ENCODE results near the gene DNAAF5. TPM values are rescaled to one million over a fixed set of nuclear protein-coding genes. Genes with fewer than 3 reads are reported as not detected.

DNAAF5 gene
- polyA plus RNA-seq, 1 of the 3 experiments (the other 2 are of a cell fraction), result 58.5 TPM

DNA sequence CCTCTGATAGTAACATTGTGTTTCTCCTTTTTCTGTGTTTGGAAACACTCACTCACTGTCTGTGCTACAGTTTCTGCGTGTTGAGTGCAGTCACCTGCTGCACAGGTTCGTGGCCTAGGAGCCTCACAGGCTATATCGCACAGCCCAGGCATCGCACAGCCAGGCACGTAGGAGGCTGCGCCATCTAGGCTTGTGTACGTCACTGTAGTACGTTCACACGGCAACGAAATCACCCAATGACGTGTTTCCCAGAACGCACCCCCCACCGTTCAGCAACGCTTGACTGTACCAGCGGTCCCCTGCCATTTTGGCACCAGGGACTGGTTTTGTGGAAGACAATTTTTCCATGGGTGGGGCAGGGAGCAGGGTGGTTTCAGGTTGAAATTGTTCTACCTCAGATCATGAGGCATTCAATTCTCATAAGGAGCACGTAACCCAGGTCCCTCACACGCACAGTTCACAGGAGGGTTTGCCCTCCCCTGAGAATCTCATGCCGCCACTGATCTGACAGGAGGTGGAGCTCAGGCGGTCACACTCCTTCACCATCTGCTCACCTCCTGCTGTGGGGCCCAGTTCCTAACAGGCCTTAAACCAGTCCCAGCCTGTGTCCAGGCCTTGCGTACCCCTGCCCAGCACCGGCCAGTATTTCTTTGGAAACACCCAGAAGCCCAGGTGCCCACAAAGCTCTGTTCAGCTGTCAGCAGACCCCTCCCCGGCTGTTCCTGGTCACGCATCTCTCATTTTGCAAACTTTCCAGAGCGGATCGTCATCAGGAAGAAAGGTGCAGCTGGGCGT is 23.8 kb downstream of the DNAAF5 start:
- CTCF ChIA-PET, result interaction anchor here (1.4 to 1.5 kb wide), 2 partner anchors 428 to 429 kb away, joined by 3 to 5 read pairs; no protein-coding TSS in a partner anchor
- H3K9me3 ChIP-seq, result no peaks in the 10 kb centered on the region
- peaks cover 5% of the 10 kb centered on the region for H3F3A ChIP-seq (replicated peaks; ENCODE audit: insufficient read depth)
- TF ChIP-seq TCF12 (IDR thresholded peaks at IDR 0.05) (no peak), NRF1 (IDR thresholded peaks at IDR 0.05; ENCODE audit: low read depth, low read length) (no peak), GABPA (IDR thresholded peaks at IDR 0.05; ENCODE audit: low read depth) (no peak), YY1 (IDR thresholded peaks at IDR 0.05; ENCODE audit: low read depth) (no peak), NFIC (IDR thresholded peaks at IDR 0.05; ENCODE audit: borderline replicate concordance) (no peak)
- peaks cover 12% of the 10 kb centered on the region; the same call in 1 of the 2 replicates for H4K20me1 ChIP-seq (ENCODE audit: insufficient read depth)
- no peak overlapping the region for H3K9ac ChIP-seq
- 98% methylated on average over 26 of the region's 26 CpGs for WGBS (ENCODE audit: low lambda C conversion rate)
- peaks cover 35% of the 10 kb centered on the region for H3K79me2 ChIP-seq (ENCODE audit: insufficient read depth)
- POLR2A ChIA-PET, result interaction anchor here (1.0 to 1.8 kb wide), 2 partner anchors 17 to 18 kb away, joined by 3 to 11 read pairs; no protein-coding TSS in a partner anchor
- H3K36me3 ChIP-seq (replicated peaks in 1 of 2; ENCODE audit: control insufficient read depth in 1 of 2, insufficient read depth in 2 of 2, low read length in 1 of 2), result peaks cover 32 to 36% of the 10 kb centered on the region in 2 experiments
- H3K4me3 ChIP-seq (ENCODE audit: low read depth in 2 of 2, low read length in 1 of 2), result no peak overlapping the region
- H3K4me1 ChIP-seq (ENCODE audit: control insufficient read depth in 1 of 2, insufficient read depth in 2 of 2, low read depth in 1 of 2, low read length in 1 of 2), result peaks cover 0 to 21% of the 10 kb centered on the region in 2 experiments; a peak in 2 of 4 replicates
- no peaks in the 10 kb centered on the region for H3K27me3 ChIP-seq (ENCODE audit: insufficient read depth)
- H3K4me2 ChIP-seq, result no peak overlapping the region
- H3K9me2 ChIP-seq, result no peaks in the 10 kb centered on the region
- DNase-seq, result no peak
- no peak overlapping the region for H2AFZ ChIP-seq (ENCODE audit: low read depth)
- no peak overlapping the region; a peak in 1 of 4 replicates for H3K27ac ChIP-seq (ENCODE audit: low read depth in 2 of 2, low read length in 1 of 2)

DNA sequence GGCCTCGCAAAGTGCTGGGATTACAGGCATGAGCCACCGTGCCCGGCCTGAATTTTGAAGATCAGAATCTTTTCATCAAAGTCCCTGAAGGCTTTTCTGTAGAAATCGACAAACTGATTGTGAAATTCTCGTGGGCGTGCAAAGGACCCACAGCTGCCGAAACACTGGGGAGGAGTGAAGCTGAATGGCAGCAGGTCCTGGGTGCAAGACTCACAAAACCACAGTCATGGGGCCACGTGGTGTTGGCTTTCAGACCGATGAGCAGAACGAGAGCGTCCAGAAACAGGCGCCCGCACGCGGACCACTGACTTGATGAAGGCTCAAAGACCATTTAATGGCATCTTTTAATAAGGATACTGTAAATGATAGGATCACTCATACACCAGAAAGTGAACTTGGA is 25.3 kb downstream of the DNAAF5 start:
- 91% methylated on average over 15 of the region's 15 CpGs for WGBS (ENCODE audit: low lambda C conversion rate)
- CTCF ChIA-PET, result interaction anchor here (1.3 to 1.4 kb wide), 2 partner anchors 10 to 430 kb away, joined by 4 to 5 read pairs; no protein-coding TSS in a partner anchor
- TF ChIP-seq, protein P1, sequence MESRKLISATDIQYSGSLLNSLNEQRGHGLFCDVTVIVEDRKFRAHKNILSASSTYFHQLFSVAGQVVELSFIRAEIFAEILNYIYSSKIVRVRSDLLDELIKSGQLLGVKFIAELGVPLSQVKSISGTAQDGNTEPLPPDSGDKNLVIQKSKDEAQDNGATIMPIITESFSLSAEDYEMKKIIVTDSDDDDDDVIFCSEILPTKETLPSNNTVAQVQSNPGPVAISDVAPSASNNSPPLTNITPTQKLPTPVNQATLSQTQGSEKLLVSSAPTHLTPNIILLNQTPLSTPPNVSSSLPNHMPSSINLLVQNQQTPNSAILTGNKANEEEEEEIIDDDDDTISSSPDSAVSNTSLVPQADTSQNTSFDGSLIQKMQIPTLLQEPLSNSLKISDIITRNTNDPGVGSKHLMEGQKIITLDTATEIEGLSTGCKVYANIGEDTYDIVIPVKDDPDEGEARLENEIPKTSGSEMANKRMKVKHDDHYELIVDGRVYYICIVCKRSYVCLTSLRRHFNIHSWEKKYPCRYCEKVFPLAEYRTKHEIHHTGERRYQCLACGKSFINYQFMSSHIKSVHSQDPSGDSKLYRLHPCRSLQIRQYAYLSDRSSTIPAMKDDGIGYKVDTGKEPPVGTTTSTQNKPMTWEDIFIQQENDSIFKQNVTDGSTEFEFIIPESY (IDR thresholded peaks at IDR 0.05; ENCODE audit: borderline replicate concordance, low read depth), result no peak
- TF ChIP-seq, protein P2, sequence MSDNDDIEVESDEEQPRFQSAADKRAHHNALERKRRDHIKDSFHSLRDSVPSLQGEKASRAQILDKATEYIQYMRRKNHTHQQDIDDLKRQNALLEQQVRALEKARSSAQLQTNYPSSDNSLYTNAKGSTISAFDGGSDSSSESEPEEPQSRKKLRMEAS (IDR thresholded peaks at IDR 0.05; ENCODE audit: low read depth), result no peak
- no peak for TF ChIP-seq RAD21 (IDR thresholded peaks at IDR 0.05; ENCODE audit: low read length)
- no peak for TF ChIP-seq EZH2phosphoT487 (IDR thresholded peaks at IDR 0.05; ENCODE audit: borderline replicate concordance, low read depth)
- no peak for TF ChIP-seq FOSL2 (IDR thresholded peaks at IDR 0.05; ENCODE audit: borderline replicate concordance, low read depth)
- no peak for TF ChIP-seq GABPA (IDR thresholded peaks at IDR 0.05; ENCODE audit: low read depth)
- TF ChIP-seq RCOR1 (IDR thresholded peaks at IDR 0.05; ENCODE audit: low read length), result no peak
- TF ChIP-seq, protein P3, sequence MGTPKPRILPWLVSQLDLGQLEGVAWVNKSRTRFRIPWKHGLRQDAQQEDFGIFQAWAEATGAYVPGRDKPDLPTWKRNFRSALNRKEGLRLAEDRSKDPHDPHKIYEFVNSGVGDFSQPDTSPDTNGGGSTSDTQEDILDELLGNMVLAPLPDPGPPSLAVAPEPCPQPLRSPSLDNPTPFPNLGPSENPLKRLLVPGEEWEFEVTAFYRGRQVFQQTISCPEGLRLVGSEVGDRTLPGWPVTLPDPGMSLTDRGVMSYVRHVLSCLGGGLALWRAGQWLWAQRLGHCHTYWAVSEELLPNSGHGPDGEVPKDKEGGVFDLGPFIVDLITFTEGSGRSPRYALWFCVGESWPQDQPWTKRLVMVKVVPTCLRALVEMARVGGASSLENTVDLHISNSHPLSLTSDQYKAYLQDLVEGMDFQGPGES (IDR thresholded peaks at IDR 0.05; ENCODE audit: low read depth, low read length), result no peak
- TF ChIP-seq EP300 (IDR thresholded peaks at IDR 0.05; ENCODE audit: borderline replicate concordance in 1 of 2, low read depth in 1 of 2, low read length in 1 of 2), result no peak
- TF ChIP-seq, protein P4, sequence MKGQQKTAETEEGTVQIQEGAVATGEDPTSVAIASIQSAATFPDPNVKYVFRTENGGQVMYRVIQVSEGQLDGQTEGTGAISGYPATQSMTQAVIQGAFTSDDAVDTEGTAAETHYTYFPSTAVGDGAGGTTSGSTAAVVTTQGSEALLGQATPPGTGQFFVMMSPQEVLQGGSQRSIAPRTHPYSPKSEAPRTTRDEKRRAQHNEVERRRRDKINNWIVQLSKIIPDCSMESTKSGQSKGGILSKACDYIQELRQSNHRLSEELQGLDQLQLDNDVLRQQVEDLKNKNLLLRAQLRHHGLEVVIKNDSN (IDR thresholded peaks at IDR 0.05; ENCODE audit: borderline replicate concordance, low read depth), result no peak
- TF ChIP-seq FOXM1 (IDR thresholded peaks at IDR 0.05; ENCODE audit: low read depth), result no peak
- TF ChIP-seq, protein P5, sequence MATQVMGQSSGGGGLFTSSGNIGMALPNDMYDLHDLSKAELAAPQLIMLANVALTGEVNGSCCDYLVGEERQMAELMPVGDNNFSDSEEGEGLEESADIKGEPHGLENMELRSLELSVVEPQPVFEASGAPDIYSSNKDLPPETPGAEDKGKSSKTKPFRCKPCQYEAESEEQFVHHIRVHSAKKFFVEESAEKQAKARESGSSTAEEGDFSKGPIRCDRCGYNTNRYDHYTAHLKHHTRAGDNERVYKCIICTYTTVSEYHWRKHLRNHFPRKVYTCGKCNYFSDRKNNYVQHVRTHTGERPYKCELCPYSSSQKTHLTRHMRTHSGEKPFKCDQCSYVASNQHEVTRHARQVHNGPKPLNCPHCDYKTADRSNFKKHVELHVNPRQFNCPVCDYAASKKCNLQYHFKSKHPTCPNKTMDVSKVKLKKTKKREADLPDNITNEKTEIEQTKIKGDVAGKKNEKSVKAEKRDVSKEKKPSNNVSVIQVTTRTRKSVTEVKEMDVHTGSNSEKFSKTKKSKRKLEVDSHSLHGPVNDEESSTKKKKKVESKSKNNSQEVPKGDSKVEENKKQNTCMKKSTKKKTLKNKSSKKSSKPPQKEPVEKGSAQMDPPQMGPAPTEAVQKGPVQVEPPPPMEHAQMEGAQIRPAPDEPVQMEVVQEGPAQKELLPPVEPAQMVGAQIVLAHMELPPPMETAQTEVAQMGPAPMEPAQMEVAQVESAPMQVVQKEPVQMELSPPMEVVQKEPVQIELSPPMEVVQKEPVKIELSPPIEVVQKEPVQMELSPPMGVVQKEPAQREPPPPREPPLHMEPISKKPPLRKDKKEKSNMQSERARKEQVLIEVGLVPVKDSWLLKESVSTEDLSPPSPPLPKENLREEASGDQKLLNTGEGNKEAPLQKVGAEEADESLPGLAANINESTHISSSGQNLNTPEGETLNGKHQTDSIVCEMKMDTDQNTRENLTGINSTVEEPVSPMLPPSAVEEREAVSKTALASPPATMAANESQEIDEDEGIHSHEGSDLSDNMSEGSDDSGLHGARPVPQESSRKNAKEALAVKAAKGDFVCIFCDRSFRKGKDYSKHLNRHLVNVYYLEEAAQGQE (IDR thresholded peaks at IDR 0.05; ENCODE audit: low read depth, low read length), result no peak
- TF ChIP-seq, protein P6, sequence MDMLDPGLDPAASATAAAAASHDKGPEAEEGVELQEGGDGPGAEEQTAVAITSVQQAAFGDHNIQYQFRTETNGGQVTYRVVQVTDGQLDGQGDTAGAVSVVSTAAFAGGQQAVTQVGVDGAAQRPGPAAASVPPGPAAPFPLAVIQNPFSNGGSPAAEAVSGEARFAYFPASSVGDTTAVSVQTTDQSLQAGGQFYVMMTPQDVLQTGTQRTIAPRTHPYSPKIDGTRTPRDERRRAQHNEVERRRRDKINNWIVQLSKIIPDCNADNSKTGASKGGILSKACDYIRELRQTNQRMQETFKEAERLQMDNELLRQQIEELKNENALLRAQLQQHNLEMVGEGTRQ (IDR thresholded peaks at IDR 0.05; ENCODE audit: borderline replicate concordance, low read depth, low read length), result no peak

More for the DNA sequence above, 25.3 kb downstream of the DNAAF5 start:
- no peak overlapping the region for H3K4me2 ChIP-seq
- H3K27me3 ChIP-seq (ENCODE audit: insufficient read depth), result no peaks in the 10 kb centered on the region
- no peak overlapping the region for H2AFZ ChIP-seq (ENCODE audit: low read depth)
- peaks cover 0 to 21% of the 10 kb centered on the region in 2 experiments; a peak in 2 of 4 replicates for H3K4me1 ChIP-seq (ENCODE audit: control insufficient read depth in 1 of 2, insufficient read depth in 2 of 2, low read depth in 1 of 2, low read length in 1 of 2)
- no peaks in the 10 kb centered on the region for H3F3A ChIP-seq (replicated peaks; ENCODE audit: insufficient read depth)
- peaks cover 25% of the 10 kb centered on the region for H3K79me2 ChIP-seq (ENCODE audit: insufficient read depth)
- H3K36me3 ChIP-seq (replicated peaks in 1 of 2; ENCODE audit: control insufficient read depth in 1 of 2, insufficient read depth in 2 of 2, low read length in 1 of 2), result peaks cover 24 to 42% of the 10 kb centered on the region in 2 experiments
- no peak overlapping the region for H3K9ac ChIP-seq
- H4K20me1 ChIP-seq (ENCODE audit: insufficient read depth), result peaks cover 12% of the 10 kb centered on the region; the same call in 1 of the 2 replicates
- H3K9me3 ChIP-seq, result no peaks in the 10 kb centered on the region
- DNase-seq, result no peak
- H3K9me2 ChIP-seq, result no peaks in the 10 kb centered on the region
- H3K4me3 ChIP-seq (ENCODE audit: low read depth in 2 of 2, low read length in 1 of 2), result no peak overlapping the region
- H3K27ac ChIP-seq (ENCODE audit: low read depth in 2 of 2, low read length in 1 of 2), result no peak overlapping the region
- POLR2A ChIA-PET, result no interaction called here
